Measurements from ENCODE around the gene PIWIL1.

PIWIL1 gene

GRCh38 chr12:130337488-130338303, at the start of gene PIWIL1:
TSS of gene PIWIL1 (plus strand) at chr12:130337887. CDS start at chr12:130342592, 4,705 bp downstream.
- TF ChIP-seq, protein P1, sequence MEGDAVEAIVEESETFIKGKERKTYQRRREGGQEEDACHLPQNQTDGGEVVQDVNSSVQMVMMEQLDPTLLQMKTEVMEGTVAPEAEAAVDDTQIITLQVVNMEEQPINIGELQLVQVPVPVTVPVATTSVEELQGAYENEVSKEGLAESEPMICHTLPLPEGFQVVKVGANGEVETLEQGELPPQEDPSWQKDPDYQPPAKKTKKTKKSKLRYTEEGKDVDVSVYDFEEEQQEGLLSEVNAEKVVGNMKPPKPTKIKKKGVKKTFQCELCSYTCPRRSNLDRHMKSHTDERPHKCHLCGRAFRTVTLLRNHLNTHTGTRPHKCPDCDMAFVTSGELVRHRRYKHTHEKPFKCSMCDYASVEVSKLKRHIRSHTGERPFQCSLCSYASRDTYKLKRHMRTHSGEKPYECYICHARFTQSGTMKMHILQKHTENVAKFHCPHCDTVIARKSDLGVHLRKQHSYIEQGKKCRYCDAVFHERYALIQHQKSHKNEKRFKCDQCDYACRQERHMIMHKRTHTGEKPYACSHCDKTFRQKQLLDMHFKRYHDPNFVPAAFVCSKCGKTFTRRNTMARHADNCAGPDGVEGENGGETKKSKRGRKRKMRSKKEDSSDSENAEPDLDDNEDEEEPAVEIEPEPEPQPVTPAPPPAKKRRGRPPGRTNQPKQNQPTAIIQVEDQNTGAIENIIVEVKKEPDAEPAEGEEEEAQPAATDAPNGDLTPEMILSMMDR (IDR thresholded peaks at IDR 0.05; ENCODE audit: low read length, missing control alignments) = no peak
- no peak within 1 kb of the TSS for H3K4me3 ChIP-seq (replicated peaks; ENCODE audit: low read depth, low read length)
- DNase-seq (ENCODE audit: low read depth) = no peak

DNA sequence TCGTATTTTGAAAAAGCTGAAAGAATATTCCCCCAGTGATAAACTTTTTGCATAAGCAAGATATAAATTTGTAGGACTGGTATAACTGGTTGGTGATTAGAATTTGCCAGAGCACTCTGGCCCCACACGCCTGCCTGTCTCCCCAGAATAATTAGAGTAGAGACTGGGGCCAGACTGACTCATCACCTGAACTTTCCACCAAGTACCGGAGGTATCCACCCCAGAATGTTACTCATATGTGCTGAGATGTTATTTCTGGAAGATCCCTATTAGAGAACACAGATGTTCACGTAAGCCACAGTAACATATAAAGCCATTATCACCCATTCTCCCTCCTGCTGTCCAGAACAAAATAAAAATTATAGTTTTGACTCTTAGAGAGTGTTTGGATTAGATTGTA, 49.5 kb upstream of the PIWIL1 start:
- no peak for DNase-seq (ENCODE audit: low read depth)
- H3K4me3 ChIP-seq (replicated peaks; ENCODE audit: low read depth, low read length) = no peak overlapping the region
- TF ChIP-seq, protein P1 (IDR thresholded peaks at IDR 0.05; ENCODE audit: low read length, missing control alignments) = no peak

GRCh38 chr12:130288691-130289090, 49.0 kb upstream of the PIWIL1 start:
- TF ChIP-seq, protein P1 (IDR thresholded peaks at IDR 0.05; ENCODE audit: low read length, missing control alignments) = no peak
- DNase-seq (ENCODE audit: low read depth) = no peak

GRCh38 chr12:130290114-130290513, 47.6 kb upstream of the PIWIL1 start:
- H3K4me3 ChIP-seq (replicated peaks; ENCODE audit: low read depth, low read length) = no peak overlapping the region
- TF ChIP-seq, protein P1 (IDR thresholded peaks at IDR 0.05; ENCODE audit: low read length, missing control alignments) = no peak
- no peak for DNase-seq (ENCODE audit: low read depth)

More at GRCh38 chr12:130288691-130289090, 49.0 kb upstream of the PIWIL1 start:
- no peak overlapping the region for H3K4me3 ChIP-seq (replicated peaks; ENCODE audit: low read depth, low read length)

GRCh38 chr12:130298322-130299021, 39.2 kb upstream of the PIWIL1 start:
- no peak for DNase-seq (ENCODE audit: low read depth)
- TF ChIP-seq, protein P1 (IDR thresholded peaks at IDR 0.05; ENCODE audit: low read length, missing control alignments) = no peak
- H3K4me3 ChIP-seq (replicated peaks; ENCODE audit: low read depth, low read length) = no peak overlapping the region

DNA sequence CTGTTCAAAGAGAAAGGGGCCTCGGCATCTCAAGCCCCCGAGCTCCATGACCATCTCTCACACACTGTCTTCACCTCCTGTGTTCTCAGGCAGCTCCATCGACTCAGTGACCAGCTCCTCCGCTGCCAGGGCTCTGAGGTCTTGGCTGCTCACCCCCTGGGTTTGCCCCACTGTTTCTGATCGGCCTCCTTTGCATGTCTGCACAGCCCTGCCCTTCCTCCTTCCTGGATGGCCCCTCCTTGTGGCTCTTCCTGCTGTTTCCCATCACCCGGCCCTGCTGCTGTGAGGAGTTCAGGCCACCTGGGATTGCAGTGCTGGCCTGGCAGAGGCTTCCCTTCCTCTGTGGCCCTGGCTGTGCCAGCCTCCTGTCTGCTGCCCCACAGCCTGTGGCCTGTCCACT, 38.1 kb upstream of the PIWIL1 start:
- no peak for DNase-seq (ENCODE audit: low read depth)
- H3K4me3 ChIP-seq (replicated peaks; ENCODE audit: low read depth, low read length) = no peak overlapping the region
- TF ChIP-seq, protein P1 (IDR thresholded peaks at IDR 0.05; ENCODE audit: low read length, missing control alignments) = no peak

Measured in fibroblast of pulmonary artery (primary cell).